Esophagus muscularis mucosa (tissue), 4 donors: ENCODE results near the gene SPOP. TPM values are rescaled to one million over a fixed set of nuclear protein-coding genes. Genes with fewer than 3 reads are reported as not detected.

Experiments
- DNase-seq: peaks from one replicate; pipeline ENCODE4 v3.0.0-alpha.2; 2017; ENCODE audit errors: extremely low spot score
- H3K27ac ChIP-seq, 4 donors: fragments of 200-600 bp; sonication (generic); replicated peaks in 1 of 4; 1 replicate in 3 of 4; 2 replicates in 1 of 4; pipeline ENCODE4 v1.5.1; 2016 to 2019; ENCODE audit warnings: mild to moderate bottlenecking in 1 of 4
- H3K27me3 ChIP-seq, 4 donors: fragments of 200-600 bp; sonication (generic); one replicate each; pipeline versions ENCODE4 v1.5.1 to v1.6.0; 2016 to 2019
- H3K36me3 ChIP-seq, 4 donors: fragments of 200-600 bp; sonication (generic); one replicate each; pipeline ENCODE4 v1.5.1; 2016 to 2019
- H3K4me1 ChIP-seq, 4 donors: fragments of 200-600 bp; sonication (generic); one replicate each; pipeline ENCODE4 v1.5.1; 2016 to 2019
- H3K4me3 ChIP-seq, 4 donors: fragments of 200-600 bp; sonication (generic); 1 replicate in 2 of 4; 2 replicates in 2 of 4; pipeline ENCODE4 v1.5.1; 2016 to 2019; ENCODE audit warnings: mild to moderate bottlenecking in 4 of 4, moderate library complexity in 1 of 4
- H3K9me3 ChIP-seq, 4 donors: fragments of 200-600 bp; sonication (generic); 1 replicate in 3 of 4; 2 replicates in 1 of 4; pipeline ENCODE4 v1.5.1; 2016 to 2019
- CTCF ChIP-seq, 3 experiments: fragments of 200-600 bp in 2 of 3; fragments of 450-650 bp in 1 of 3; sonication (generic) in 2 of 3; IDR thresholded peaks; one replicate each; pipeline ENCODE4 v1.5.1; 2017 to 2019; ENCODE audit warnings: antibody characterized with exemption in 3 of 3, mild to moderate bottlenecking in 2 of 3, moderate library complexity in 1 of 3
- EP300 ChIP-seq: sonication (generic); formaldehyde crosslinking; IDR thresholded peaks from one replicate; pipeline ENCODE4 v1.6.1; 2017; ENCODE audit warnings: antibody characterized with exemption
- POLR2A ChIP-seq: fragments of 450-650 bp; IDR thresholded peaks from one replicate; pipeline ENCODE4 v1.6.1; 2017; ENCODE audit warnings: antibody characterized with exemption, moderate library complexity, mild to moderate bottlenecking, low read depth
- POLR2AphosphoS5 ChIP-seq, 2 donors: sonication (generic); formaldehyde crosslinking; IDR thresholded peaks; one replicate each; pipeline ENCODE4 v1.6.1; 2017; ENCODE audit warnings: antibody characterized with exemption in 2 of 2
- WGBS: methylation state at CpG from one replicate; pipeline ENCODE4 v1.1.5; 2018; 5-methylcytosine and 5-hydroxymethylcytosine counted together
- intact Hi-C: fragments of 100-400 bp; cut with DNase I; formaldehyde crosslinking; loops from one replicate; pipeline ENCODE4 v1.15.1; 2023
- total RNA-seq, 4 donors: library from RNA; depleted of rRNA; stranded (reverse); fragments of >200 nt; gene quantifications; one replicate each; pipeline versions ENCODE4 v1.1.0 to v1.2.1, GENCODE V29; 2016

The SPOP gene
- total RNA-seq, 4 donors from 2014 or later = 156 to 304 (median 185) TPM

GRCh38 chr17:49715216-49715615, 37.3 kb upstream of the SPOP start:
- H3K36me3 ChIP-seq = peaks cover 17 to 98% (median 83%) of the 10 kb centered on the region in 4 donors
- DNase-seq = no peak
- no peaks in the 10 kb centered on the region for H3K27me3 ChIP-seq
- peak overlapping the region; percentile 49 to 72 (median 60) for H3K27ac ChIP-seq
- intact Hi-C loops = no loop called here
- peaks cover 11 to 40% (median 30%) of the 10 kb centered on the region in 4 donors for H3K4me1 ChIP-seq
- WGBS = 74% methylated on average over 4 of the region's 4 CpGs
- TF ChIP-seq CTCF (IDR thresholded peaks at IDR 0.05) = no peak
- TF ChIP-seq POLR2A = no peak
- no peak for TF ChIP-seq POLR2AphosphoS5 (IDR thresholded peaks at IDR 0.05)
- TF ChIP-seq EP300 = no peak
- no peak overlapping the region for H3K4me3 ChIP-seq
- H3K9me3 ChIP-seq = no peaks in the 10 kb centered on the region

GRCh38 chr17:49708515-49709183, 30.8 kb upstream of the SPOP start:
- H3K36me3 ChIP-seq = peaks cover 20 to 62% (median 54%) of the 10 kb centered on the region in 4 donors
- intact Hi-C loops = loop anchor here (1.0 to 10.0 kb wide), 2 partner anchors 143 to 294 kb away; partner anchors contain the start of gene PHB1
- TF ChIP-seq POLR2AphosphoS5 (IDR thresholded peaks at IDR 0.05) (peak in 1 of 2 donors; percentile 41), POLR2A (no peak)
- DNase-seq = no peak
- peak overlapping the region; percentile 81 to 86 (median 84) for H3K4me3 ChIP-seq
- no peaks in the 10 kb centered on the region for H3K27me3 ChIP-seq
- H3K27ac ChIP-seq = peak overlapping the region; percentile 87 to 93 (median 91)
- H3K9me3 ChIP-seq = no peaks in the 10 kb centered on the region
- WGBS = 48% methylated on average over 15 of the region's 15 CpGs
- peaks cover 29 to 31% (median 30%) of the 10 kb centered on the region in 4 donors for H3K4me1 ChIP-seq

- TF ChIP-seq POLR2A (no peak), POLR2AphosphoS5 (IDR thresholded peaks at IDR 0.05) (peak; percentile 81 to 89), CTCF (IDR thresholded peaks at IDR 0.05) (peak; percentile 60 to 89 (median 68))
- H3K27ac ChIP-seq = peak within 1 kb of the TSS; percentile 87 to 93 (median 91)
- 2% methylated on average over 31 of the region's 53 CpGs for WGBS
- peak within 1 kb of the TSS; percentile 81 to 86 (median 84) for H3K4me3 ChIP-seq
- peaks cover 30 to 31% (median 31%) of the 10 kb centered on the region in 4 donors for H3K4me1 ChIP-seq
- intact Hi-C loops = loop anchor here (1.0 to 10.0 kb wide), 3 partner anchors 71 to 293 kb away; partner anchors contain the start of gene PHB1
- H3K27me3 ChIP-seq = no peaks in the 10 kb centered on the region
- DNase-seq = peak; percentile 100
- no peaks in the 10 kb centered on the region for H3K9me3 ChIP-seq
- peaks cover 26 to 63% (median 55%) of the 10 kb centered on the region in 4 donors for H3K36me3 ChIP-seq
Measured at GRCh38 chr17:49707608-49708514, 30.0 kb upstream of the SPOP start, which contains the start of gene SLC35B1. TSS of gene SLC35B1 (minus strand) at chr17:49707964. CDS start at chr17:49707833, 131 bp downstream.

GRCh38 chr17:49707246-49707607, 29.3 kb upstream of the SPOP start:
- Histone ChIP-seq H3K4me3 (peak overlapping the region; percentile 81 to 86 (median 84)), H3K27ac (peak overlapping the region; percentile 87 to 93 (median 91)), H3K4me1 (peaks cover 30 to 31% (median 31%) of the 10 kb centered on the region in 4 donors), H3K9me3 (no peaks in the 10 kb centered on the region), H3K36me3 (peaks cover 32 to 67% (median 55%) of the 10 kb centered on the region in 4 donors), H3K27me3 (no peaks in the 10 kb centered on the region)
- TF ChIP-seq POLR2A = no peak
- peak in 1 of 3 experiments; percentile 5 for TF ChIP-seq CTCF (IDR thresholded peaks at IDR 0.05)
- no peak for TF ChIP-seq POLR2AphosphoS5 (IDR thresholded peaks at IDR 0.05)
- TF ChIP-seq EP300 = no peak
- WGBS = 3% methylated on average over 12 of the region's 12 CpGs
- no peak for DNase-seq
- intact Hi-C loops = loop anchor here (2.0 to 10.0 kb wide), 2 partner anchors 72 to 292 kb away; partner anchors contain the start of gene PHB1
